H1 (cell line): Measurements from ENCODE around the gene NSMCE3.

Experiments used
- CHD2 ChIP-seq: IDR thresholded peaks from 2 replicates; pipeline ENCODE4 v1.6.1; 2012; ENCODE audit warnings: low read length, improper control_type of control experiment
- EZH2 ChIP-seq: fragments of 200-600 bp; sonication (generic); IDR thresholded peaks from 2 replicates; pipeline ENCODE4 v1.7.1; 2012; ENCODE audit warnings: low read depth, mild to moderate bottlenecking, moderate library complexity, low read length, inconsistent platforms; ENCODE audit not compliant: severe bottlenecking
- POLR2A ChIP-seq, 2 experiments: IDR thresholded peaks; 1 replicate in 1 of 2; 2 replicates in 1 of 2; pipeline ENCODE4 v1.6.1; 2011; ENCODE audit warnings: low read depth in 2 of 2, low read length in 2 of 2, mild to moderate bottlenecking in 2 of 2; ENCODE audit errors: control extremely low read depth in 1 of 2
- TF ChIP-seq, protein P1 (sequence below), 3 experiments: IDR thresholded peaks; 1 replicate in 2 of 3; 2 replicates in 1 of 3; pipeline versions ENCODE4 v1.5.1 to v1.6.1; 2011; ENCODE audit warnings: low read length in 3 of 3, mild to moderate bottlenecking in 3 of 3, inconsistent platforms in 2 of 3, low read depth in 1 of 3, moderate library complexity in 1 of 3; ENCODE audit not compliant: insufficient read depth in 1 of 3; ENCODE audit errors: control extremely low read depth in 1 of 3

DNA sequence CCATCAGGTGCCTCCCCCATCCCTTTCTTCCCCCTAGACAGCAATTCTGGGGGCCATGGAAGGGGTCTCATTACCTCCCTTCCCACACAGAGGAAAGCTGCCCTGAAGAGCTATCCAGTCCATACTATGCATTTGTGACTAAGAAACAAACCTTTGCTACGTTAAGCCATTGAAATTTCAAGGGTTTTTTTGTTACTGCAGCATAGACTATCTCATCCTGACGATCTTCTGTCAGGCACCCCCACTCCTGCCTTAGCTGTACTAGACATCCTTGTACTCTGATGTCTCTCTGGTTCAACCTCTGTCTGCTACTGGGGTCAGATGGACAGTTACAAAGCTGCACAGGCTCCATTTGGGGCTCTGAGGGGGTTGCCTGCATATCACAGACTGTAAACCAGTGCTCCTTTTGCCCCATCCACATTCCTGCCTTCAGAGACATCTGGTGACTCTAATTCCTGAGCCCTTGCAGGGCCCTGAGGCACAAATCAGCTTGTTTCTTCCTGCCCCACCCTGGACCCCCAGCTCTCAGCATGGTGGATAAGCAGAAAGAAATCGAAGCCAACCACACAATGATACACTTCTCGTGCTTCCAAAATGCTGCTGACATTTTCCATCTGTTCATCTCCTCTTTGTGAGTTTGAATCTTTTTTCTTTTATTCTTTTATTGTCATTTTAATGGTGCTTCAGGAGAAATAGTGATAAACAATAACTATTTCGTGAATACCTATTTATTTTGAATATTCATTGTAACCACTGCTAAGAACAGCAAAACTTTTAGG, 21.6 kb upstream of the NSMCE3 start:
- TF ChIP-seq EZH2, result no peak
- TF ChIP-seq, protein P1, sequence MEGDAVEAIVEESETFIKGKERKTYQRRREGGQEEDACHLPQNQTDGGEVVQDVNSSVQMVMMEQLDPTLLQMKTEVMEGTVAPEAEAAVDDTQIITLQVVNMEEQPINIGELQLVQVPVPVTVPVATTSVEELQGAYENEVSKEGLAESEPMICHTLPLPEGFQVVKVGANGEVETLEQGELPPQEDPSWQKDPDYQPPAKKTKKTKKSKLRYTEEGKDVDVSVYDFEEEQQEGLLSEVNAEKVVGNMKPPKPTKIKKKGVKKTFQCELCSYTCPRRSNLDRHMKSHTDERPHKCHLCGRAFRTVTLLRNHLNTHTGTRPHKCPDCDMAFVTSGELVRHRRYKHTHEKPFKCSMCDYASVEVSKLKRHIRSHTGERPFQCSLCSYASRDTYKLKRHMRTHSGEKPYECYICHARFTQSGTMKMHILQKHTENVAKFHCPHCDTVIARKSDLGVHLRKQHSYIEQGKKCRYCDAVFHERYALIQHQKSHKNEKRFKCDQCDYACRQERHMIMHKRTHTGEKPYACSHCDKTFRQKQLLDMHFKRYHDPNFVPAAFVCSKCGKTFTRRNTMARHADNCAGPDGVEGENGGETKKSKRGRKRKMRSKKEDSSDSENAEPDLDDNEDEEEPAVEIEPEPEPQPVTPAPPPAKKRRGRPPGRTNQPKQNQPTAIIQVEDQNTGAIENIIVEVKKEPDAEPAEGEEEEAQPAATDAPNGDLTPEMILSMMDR (IDR thresholded peaks at IDR 0.05; ENCODE audit: control extremely low read depth in 1 of 3, insufficient read depth in 1 of 3, low read depth in 1 of 3, low read length in 3 of 3), result no peak
- no peak for TF ChIP-seq POLR2A (IDR thresholded peaks at IDR 0.05; ENCODE audit: control extremely low read depth in 1 of 2, low read depth in 2 of 2, low read length in 2 of 2)
- no peak for TF ChIP-seq CHD2
